HepG2 (cell line): ENCODE data around the gene SNX27. TPM values are rescaled to one million over a fixed set of nuclear protein-coding genes. Genes with fewer than 3 reads are reported as not detected.

Experiments used
- ARID5B ChIP-seq: IDR thresholded peaks from 2 replicates; pipeline ENCODE4 v1.4.0; 2020; ENCODE audit warnings: mild to moderate bottlenecking, missing genetic modification reagents
- FOXK2 ChIP-seq: fragments of 450-650 bp; IDR thresholded peaks from 2 replicates; pipeline ENCODE4 v1.6.1; 2016
- HOXA5 ChIP-seq: sonication (generic); formaldehyde crosslinking; IDR thresholded peaks from 2 replicates; pipeline ENCODE4 v1.4.0; 2020; ENCODE audit warnings: missing genetic modification reagents
- MTA1 ChIP-seq: sonication (generic); formaldehyde crosslinking; IDR thresholded peaks from 2 replicates; pipeline ENCODE4 v1.4.0; 2020; ENCODE audit warnings: missing genetic modification reagents, mild to moderate bottlenecking, borderline replicate concordance
- NR2F6 ChIP-seq, 2 experiments: IDR thresholded peaks; 2 replicates each; pipeline ENCODE4 v1.6.1; 2016; ENCODE audit warnings: antibody characterized with exemption in 1 of 2, mild to moderate bottlenecking in 1 of 2
- PATZ1 ChIP-seq: sonication (generic); formaldehyde crosslinking; IDR thresholded peaks from 2 replicates; pipeline ENCODE4 v1.4.0; 2020; ENCODE audit warnings: missing genetic modification reagents
- PRDM10 ChIP-seq: sonication (generic); formaldehyde crosslinking; IDR thresholded peaks from 2 replicates; pipeline ENCODE4 v1.4.0; 2020; ENCODE audit warnings: low read depth, missing genetic modification reagents
- SOX6 ChIP-seq, 2 experiments: fragments of 450-650 bp in 1 of 2; sonication (generic) in 1 of 2; formaldehyde crosslinking in 1 of 2; IDR thresholded peaks; 2 replicates each; pipeline versions ENCODE4 v1.4.0 to v1.6.1; 2017 to 2020; ENCODE audit warnings: antibody characterized with exemption in 1 of 2, mild to moderate bottlenecking in 1 of 2, missing genetic modification reagents in 1 of 2
- TFAP4 ChIP-seq: sonication (generic); IDR thresholded peaks from 2 replicates; pipeline ENCODE4 v1.6.1; 2016; ENCODE audit warnings: low read depth, borderline replicate concordance
- ZBTB49 ChIP-seq: sonication (generic); formaldehyde crosslinking; IDR thresholded peaks from 2 replicates; pipeline ENCODE4 v1.4.0; 2020; ENCODE audit warnings: missing genetic modification reagents, borderline replicate concordance
- ZBTB7B ChIP-seq: sonication (generic); formaldehyde crosslinking; IDR thresholded peaks from 2 replicates; pipeline ENCODE4 v1.4.0; 2020; ENCODE audit warnings: missing genetic modification reagents
- ZNF20 ChIP-seq: sonication (generic); formaldehyde crosslinking; IDR thresholded peaks from 2 replicates; pipeline ENCODE4 v1.4.0; 2020; ENCODE audit warnings: mild to moderate bottlenecking, moderate library complexity, missing genetic modification reagents
- polyA plus RNA-seq, 8 experiments: library from polyadenylated mRNA; depleted of rRNA in 3 of 8; stranded (reverse) in 7 of 8; unstranded in 1 of 8; fragments of >200 nt; fragmentation: Illumina TruSeq in 4 of 8; extraction: Trizol in 4 of 8; gene quantifications; 2 replicates each; pipeline versions ENCODE4 v1.2.1 to v1.2.3, GENCODE V29; 2011 to 2016; ENCODE audit warnings: low read depth in 4 of 8, missing spikeins in 1 of 8, mixed read lengths in 1 of 8; ENCODE audit not compliant: insufficient read depth in 1 of 8
- total RNA-seq, 5 experiments: library from RNA; depleted of rRNA; stranded (reverse); fragments of >200 nt; fragmentation: Illumina TruSeq; extraction: Trizol; gene quantifications; 2 replicates each; pipeline ENCODE4 v1.2.3, GENCODE V29; 2016; ENCODE audit warnings: low read depth in 1 of 5

SNX27 gene
- total and polyA plus RNA-seq, 2 of the 13 experiments (the other 11 are each of a cell fraction or from before 2014, with no cell fraction given) = 14.4 to 17.8 TPM

- TF ChIP-seq FOXK2 = 0 out of 2 replicates have a peak, but pooled peaks have one; percentile 17
- no peak for TF ChIP-seq ZNF20 (CRISPR knock-in tag)
- no peak for TF ChIP-seq ZBTB49 (CRISPR knock-in tag)
- peak; percentile 65 for TF ChIP-seq PATZ1 (CRISPR knock-in tag)
- TF ChIP-seq ARID5B (CRISPR knock-in tag) = peak; percentile 35; the same call in 1 of the 2 replicates
- TF ChIP-seq NR2F6 (IDR thresholded peaks at IDR 0.05) = no peak
- 0 out of 2 replicates have a peak, but pooled peaks have one; percentile 21 for TF ChIP-seq NR2F6 (CRISPR knock-in tag; IDR thresholded peaks at IDR 0.05)
- peak; percentile 89 for TF ChIP-seq TFAP4
- TF ChIP-seq ZBTB7B (CRISPR knock-in tag) = 0 out of 2 replicates have a peak, but pooled peaks have one; percentile 27
- TF ChIP-seq PRDM10 = peak; percentile 67; the same call in 1 of the 2 replicates
- TF ChIP-seq MTA1 = peak; percentile 23; the same call in 1 of the 2 replicates
- TF ChIP-seq HOXA5 (CRISPR knock-in tag) = 0 out of 2 replicates have a peak, but pooled peaks have one; percentile 27
- TF ChIP-seq SOX6 (IDR thresholded peaks at IDR 0.05) = no peak
- TF ChIP-seq SOX6 (CRISPR knock-in tag; IDR thresholded peaks at IDR 0.05) = peak; percentile 82
Measured at GRCh38 chr1:151729157-151729965, 117.5 kb downstream of the SNX27 start (continued).
